ENCODE data around the gene REXO5.
A peak's percentile ranks its signal among the peaks of the same experiment; 100 is the strongest.
"Not testable (repeated sequence)": the region's sequence is repeated elsewhere in the genome, so short reads cannot be mapped to it uniquely, and the experiment has no call there.

Gene REXO5

DNA sequence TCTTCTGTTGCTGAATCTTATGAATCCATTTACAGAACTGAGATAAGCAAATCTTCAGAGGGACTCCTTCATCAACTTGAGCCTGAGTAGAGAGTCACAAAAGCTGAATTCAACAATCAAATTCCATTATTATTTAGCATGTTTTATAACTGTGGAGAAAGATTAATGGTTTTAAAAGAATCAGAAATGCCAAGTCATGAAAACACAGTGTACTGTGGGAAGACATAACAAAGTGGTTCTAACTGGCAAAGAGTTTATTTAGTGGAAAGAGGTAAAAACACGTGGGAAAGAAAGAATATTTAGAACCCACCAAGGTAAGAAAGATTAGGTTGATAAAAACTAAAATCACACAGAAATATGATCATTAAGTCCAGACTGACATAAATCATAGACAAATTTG, 5.0 kb upstream of the REXO5 start:
- DNase-seq = no peak

GRCh38 chr16:20803192-20803560, 3.2 kb upstream of the REXO5 start:
- no peak for DNase-seq

DNA sequence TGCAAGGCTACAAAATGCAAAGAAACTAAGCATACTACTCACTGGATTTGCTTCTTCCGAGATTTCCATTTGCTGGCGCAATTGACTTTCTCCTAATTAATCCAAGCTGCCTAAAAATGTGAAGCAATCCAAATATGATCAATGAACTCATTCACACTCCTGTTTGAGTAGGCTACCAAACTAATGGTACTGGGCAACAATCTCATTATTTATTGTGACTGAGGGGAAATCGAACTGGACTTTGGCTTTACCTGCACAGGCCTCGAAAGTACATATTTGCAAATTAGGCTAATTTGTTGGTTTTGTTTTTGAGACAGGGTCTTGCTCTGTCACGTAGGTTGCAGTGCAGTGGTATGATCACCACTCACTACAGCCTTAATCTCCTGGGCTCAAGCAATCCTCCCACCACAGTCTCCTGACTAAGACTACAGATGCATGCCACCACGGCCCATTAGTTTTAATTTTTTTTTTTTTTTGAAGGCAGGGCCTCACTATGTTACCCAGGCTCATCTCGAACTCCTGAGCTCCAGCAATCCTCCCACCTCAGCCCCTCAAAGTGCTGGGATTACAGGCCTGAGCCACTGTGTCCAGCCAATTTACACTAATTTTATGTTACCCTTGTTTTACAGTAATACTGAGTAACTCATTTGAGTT, 2.6 kb upstream of the REXO5 start:
- DNase-seq = no peak

DNA sequence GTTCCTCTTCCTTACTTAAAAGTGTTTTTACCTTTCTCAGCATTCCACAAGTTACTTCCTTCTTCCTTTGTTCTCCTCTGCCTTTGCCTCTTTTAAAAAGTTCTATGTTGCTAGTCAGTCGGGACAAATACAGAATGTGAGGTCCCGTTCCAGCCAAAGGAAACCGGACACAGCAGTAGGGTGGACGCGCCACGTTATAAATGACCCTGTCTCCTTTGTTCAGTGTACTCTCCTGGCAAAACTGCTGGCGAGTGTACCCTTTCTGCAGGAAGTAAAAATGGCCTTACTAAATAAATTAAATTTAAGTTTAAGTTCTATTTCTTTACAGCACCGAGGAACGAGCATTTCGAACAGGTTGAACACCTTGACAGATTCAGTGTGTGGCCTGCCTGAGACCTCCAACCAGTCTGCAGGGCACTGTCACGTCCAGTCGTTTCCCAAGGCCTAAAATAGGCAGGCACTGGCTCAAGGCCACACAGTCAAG, 601 bp upstream of the REXO5 start:
- not testable (repeated sequence) for DNase-seq

GRCh38 chr16:20807862-20808261, 1.5 kb downstream of the REXO5 start:
- no peak for DNase-seq

- DNase-seq = no peak
Observed at GRCh38 chr16:20811889-20812439, 5.6 kb downstream of the REXO5 start.

DNA sequence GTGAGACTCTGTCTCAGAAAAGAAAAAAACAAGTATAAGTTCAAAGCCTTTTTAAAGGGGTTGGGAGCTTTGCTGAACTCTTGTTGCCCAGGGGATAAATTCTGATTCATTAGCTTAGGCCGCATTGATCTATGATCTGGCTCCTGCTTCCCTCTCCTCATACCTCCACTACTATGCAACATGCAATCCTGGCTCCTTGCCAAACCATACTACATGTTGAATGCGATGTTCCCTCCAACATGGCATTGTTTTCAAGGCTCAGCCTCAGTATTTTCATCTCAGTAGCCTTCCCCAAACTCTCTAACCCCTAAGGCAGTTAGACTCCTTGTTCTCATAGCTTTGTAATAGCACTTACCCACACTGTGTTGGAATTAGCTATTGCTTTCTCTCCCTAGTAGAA, 6.2 kb downstream of the REXO5 start:
- DNase-seq = no peak

DNA sequence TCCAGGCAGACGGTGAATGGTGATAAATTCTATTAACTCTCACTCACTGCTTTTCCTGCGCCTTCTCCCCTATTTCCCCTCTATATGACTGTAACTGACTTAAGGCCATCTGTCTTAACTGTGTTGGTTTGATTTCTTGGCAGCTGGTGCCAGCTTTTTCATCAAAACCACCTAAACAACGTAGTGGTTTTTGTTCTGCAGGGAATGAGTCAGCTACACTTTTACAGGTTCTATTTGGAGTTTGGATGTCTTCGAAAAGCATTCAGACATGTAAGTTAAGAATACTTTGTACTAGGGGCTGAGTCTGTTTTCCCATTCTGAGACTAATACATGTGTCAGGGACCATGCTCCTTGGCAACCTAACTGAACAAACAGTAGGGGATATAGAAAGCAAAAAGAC, 8.5 kb downstream of the REXO5 start:
- no peak for DNase-seq

DNA sequence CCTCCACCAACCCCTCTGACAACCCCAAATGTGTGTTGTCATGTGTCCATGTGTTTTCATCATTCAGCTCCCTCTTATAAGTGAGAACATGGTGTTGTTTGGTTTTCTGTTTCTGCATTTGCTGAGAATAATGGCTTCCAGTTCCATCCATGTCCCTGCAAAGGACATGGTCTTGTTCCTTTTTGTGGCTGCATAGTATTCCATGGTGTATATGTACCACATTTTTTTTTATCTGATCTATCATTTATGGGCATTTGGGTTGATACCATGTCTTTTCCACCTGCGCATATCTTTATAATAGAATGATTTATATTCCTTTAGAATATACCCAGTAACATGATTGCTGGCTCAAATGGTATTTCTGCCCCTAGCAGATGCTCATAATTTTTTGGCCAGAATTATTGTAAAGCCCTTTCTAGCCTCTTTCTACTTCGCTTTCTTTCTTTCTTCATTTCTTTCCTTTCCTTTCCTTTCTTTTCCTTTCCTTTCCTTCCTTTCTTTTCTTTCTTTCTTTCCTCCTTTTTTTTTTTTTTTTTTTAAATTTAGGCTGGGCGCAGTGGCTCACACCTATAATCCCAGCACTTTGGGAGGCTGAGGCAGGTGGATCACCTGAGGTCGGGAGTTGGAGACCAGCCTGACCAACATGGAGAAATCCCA, 12.7 kb downstream of the REXO5 start:
- DNase-seq = no peak

- DNase-seq = no peak
Observed at GRCh38 chr16:20821682-20822081, 15.4 kb downstream of the REXO5 start.

DNA sequence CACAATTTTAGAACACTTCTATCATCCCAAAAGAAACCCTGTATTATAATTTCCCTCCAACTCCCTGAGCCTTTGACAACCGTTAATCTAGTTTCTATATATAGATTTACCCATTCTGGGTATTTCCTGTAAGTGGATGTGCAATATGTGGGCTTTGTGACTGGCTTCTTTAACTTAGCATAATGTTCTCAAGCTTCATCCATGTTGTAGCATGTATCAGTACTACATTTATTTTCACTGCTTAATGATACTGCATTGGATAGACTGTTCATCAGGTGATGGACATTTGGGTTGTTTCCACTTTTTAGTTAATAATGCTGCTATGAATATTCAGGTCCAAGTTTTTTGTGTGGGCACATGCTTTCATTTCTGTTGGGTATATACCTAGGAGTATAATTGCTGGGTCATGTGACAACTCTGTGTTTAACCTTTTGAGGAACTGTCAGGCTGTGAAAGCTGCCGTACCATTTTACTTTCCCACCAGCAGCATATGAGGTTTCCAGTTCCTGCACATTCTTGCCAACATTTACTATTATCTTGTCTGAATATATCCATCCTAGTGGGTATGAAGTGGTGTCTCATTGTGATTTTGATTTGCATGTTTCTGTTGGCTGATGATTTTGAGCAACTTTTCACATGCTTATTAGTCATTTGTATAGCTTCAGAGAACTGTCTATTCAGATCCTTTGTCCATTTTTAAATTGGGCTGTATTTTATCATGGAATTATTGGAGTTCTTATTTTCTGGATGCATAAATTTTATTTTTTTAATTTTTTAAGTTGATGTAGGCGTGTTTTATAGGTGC, 16.4 kb downstream of the REXO5 start:
- no peak for DNase-seq

- no peak for DNase-seq
Observed at GRCh38 chr16:20826039-20826566, 19.8 kb downstream of the REXO5 start.

GRCh38 chr16:20829536-20829935, 23.2 kb downstream of the REXO5 start:
- no peak for DNase-seq

DNA sequence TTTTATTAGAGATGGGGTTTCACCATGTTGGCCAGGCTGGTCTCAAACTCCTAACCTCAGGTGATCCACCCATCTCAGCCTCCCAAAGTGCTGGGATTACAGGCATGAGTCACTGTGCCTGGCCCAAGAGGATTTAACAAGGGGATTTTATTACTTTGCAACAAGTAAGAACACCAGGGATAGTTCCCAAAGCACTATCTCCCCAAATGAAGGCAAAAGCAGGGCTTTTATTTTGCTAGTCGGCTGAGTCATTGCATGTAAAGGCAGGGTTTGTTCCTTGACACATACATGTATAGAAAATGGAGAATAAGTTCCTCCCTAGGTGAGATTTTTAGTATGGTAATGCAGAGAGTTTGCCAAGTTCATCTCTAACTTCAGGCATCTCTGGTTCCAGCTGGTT, 24.0 kb downstream of the REXO5 start:
- no peak for DNase-seq

- no peak for DNase-seq
Observed at GRCh38 chr16:20833086-20833485, 26.8 kb downstream of the REXO5 start.

DNA sequence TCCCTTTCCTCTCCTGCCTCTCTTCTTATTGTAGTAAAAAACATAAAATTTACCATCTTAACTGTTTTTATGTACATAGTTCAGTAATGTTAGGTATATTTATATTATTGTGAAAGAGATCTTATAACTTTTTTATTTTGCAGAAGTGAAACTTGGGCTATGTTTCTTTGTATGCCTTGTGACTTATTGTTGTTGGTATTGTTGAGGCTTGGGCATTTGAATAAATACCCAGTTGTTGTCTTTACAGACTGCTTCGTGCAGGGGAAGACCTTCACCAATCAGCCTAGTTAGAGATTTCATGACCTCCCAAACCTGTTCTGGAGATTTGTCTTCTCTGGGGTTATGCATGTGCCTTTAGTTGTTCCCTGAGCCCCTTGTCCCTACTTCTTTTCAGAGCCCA, 31.9 kb downstream of the REXO5 start:
- no peak for DNase-seq

DNA sequence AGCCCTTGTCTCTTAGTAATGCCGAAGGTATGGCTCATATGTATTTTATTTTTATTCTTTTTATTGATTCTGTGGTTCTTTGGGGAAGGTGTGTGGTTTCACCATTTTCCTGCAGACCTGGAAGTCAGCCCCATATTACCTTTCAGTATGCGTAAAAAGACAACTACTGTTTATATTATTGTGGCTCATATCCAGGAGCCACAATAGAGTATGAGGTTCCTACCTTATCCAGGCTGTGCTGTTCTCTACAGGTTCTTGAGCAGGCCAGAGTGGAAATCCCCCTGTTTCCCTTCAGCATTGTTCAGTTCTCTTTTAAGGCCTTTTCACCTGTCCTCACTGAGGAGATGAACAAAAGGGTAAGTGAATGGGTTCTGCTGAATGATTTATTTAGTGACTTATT, 33.2 kb downstream of the REXO5 start:
- no peak for DNase-seq

- DNase-seq = no peak
Observed at GRCh38 chr16:20844054-20844453, 37.7 kb downstream of the REXO5 start.

GRCh38 chr16:20844588-20844987, 38.3 kb downstream of the REXO5 start:
- DNase-seq = no peak

DNA sequence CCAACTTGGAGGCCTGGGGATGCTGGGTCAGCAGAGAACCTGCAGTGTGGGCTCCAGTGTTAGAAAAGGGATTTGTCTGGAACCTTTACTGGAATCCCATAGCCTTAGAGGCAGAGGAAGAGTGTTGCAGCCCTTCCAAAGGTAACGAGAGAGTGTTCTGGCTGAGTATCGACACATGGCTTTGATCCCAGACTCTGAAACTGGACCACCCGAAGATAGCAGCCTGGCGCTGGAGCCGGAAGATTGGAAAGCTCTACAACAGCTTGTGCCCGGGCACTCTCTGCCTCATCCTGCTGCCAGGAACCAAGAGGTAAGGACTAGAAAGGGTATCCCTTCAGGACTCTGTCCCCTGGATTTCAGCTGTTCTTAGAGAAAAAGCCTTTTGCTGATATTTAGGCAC, 39.7 kb downstream of the REXO5 start:
- DNase-seq = no peak

DNA sequence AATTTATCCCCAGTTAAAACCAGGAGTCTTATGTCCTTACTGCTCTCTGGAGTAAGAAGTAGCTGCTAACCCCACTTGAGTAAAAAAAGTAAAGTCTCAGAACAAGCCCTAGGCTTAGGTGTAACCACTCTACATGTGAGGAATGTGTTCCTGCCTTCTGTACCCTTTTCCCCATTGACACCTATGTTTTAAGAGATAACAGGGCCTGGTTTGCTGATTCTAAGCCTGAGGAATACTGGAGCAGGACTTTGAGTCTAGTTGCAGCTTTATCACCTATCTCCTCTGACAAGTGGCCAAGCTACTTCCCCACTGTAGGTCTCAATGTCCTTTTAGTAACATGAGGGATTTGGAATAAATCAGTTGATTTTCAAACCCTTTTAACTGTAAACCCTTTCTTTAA, 40.2 kb downstream of the REXO5 start:
- no peak for DNase-seq

GRCh38 chr16:20847550-20847949, 41.2 kb downstream of the REXO5 start:
- no peak for DNase-seq

DNA sequence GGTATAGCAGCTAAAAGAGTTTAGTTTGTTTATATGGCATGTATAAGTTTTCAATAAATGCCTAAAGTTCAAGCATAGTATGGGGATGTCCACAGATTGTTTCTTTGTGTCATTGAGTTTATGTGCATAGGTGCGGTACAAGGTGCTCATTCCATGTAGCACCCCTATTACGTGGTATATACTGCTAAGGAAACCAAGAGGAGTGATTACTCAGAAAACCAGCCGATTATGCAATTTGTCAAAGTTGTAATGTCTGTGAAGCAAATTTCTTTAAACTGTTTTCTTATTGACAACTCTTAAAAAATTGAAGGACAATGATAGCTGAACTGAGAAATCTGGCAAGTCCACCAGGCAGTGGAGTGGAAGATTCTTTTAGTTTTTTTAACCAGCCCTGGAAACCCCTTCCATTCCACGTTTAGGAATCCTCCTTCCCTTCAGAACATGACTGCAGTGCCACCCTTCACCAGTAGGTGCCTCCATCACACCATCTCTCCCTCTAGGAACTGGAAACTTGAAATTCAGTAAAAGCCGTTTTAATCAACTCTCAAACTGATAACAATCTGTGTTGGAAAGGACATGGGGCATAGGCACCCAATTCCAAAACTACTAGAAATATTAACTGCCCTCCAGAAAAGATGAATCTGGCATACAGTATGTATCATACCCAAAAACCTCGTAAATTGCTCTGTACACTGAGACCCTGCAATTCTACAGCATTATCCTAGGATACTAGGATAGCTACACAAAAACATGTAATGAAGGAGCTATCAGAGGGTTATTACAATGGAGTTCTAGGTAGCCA, 43.5 kb downstream of the REXO5 start:
- peak; percentile 5 for DNase-seq

All from NCI-H1105 (cell line).